NCI-H748 treated with DMSO at 0.1 percent for 48 hours (cell line): ENCODE data around the gene ZCCHC24.

ENCODE experiments used
- DNase-seq: peaks from one replicate; lab custom pipeline; 2025; lab: John Stamatoyannopoulos, UW

Gene ZCCHC24

DNA sequence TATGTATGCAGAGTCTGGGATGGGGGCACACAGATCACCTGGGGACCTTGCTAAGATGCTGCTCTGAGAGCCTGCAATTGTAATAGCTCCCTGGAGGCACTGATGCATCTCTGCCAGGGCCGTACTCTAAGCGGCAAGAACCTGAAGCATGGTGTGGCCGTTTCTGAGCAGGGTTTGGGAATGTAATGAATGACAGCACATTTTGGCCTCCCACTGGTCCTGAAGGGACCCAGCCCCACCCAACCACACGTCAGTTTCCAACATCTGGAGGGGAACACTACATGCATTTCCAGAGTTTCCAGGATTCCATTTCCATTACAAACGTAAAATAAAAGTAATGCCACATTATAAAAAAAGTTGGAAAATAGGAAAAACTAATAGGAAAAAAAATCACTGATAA, 14.0 kb downstream of the ZCCHC24 start:
- DNase-seq, result no peak

DNA sequence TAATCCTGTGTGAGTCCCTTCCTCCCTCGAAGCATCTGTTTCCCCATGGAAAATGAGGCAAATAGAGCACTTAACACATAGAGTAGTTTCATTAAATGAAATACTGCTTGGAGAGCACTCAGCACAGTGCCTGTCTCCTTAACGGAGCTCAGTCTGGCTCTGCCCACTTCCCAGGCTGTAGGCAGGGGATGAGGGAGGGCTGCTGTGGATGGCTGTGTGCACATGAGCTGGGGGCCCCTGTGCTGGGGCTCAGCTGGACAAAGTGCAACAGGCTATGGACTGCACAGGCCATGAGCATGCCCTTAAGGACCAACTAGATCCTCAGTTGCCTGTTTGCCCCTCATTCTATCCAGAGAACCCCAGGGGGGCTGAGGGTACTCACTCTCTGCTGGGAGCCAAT, 14.5 kb downstream of the ZCCHC24 start:
- DNase-seq, result no peak

DNA sequence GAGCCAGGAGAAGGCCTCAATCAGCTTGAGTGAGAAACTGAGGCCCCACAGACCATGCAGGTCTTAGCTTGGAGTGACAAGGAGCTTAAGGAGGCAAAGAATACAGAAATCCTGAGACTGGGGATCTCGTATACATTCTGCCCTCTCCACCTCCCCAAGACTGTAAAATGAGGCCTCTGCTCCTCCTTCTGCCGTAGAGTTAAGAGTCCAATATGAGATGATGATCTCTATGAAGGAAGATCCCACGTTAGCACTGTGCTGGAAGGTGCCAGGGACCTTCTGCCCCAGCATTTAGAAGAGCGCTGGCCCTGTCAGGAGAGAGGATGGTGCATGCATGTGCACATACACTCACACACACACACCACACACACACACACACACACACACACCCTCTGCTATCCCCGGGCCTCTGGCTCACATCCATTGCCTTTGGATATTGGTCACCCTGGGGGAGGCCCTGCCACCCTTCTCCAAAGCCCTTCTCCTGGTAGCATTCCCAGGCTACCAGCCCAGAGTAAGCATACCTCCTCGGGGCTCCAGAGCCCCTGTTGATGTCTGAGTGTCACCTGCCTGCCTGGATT, 15.0 kb downstream of the ZCCHC24 start:
- DNase-seq, result no peak

DNA sequence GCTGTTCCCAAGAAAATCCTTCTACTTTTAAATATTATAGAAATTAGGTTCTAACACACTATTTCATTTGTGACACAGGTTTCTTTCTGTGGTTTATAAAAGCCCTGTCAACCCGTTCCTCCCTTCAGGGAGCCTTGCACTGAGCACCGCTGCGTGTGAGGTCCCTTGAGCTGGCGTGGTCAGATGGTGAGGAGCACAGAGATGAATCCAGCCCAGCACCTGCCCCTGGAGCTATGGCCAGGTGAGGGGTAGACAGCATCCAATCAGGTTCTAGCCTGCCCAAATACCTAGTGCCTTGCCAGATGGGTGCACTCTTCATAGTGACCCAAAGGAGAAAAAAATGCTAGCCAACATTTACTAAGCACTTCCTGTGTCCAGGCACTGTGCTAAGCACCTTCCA, 15.7 kb downstream of the ZCCHC24 start:
- DNase-seq, result no peak

DNA sequence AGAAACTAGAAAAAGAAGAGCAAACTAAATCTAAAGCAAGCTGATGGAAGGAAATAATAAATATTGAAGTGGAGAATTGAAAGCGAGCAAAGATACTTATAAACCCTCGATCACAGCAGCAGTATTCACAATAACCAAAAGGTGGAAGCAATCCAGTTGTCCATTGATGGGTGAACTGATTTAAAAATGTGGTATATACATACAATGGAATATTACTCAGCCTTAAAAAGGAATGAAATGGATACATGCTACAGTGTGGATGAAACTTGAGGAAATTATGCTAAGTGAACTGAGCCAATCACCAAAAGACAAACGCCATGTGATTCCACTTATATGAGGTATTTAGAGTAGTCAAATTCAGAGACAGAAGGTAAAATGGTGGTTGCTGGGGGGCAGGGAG, 17.5 kb downstream of the ZCCHC24 start:
- DNase-seq, result no peak

DNA sequence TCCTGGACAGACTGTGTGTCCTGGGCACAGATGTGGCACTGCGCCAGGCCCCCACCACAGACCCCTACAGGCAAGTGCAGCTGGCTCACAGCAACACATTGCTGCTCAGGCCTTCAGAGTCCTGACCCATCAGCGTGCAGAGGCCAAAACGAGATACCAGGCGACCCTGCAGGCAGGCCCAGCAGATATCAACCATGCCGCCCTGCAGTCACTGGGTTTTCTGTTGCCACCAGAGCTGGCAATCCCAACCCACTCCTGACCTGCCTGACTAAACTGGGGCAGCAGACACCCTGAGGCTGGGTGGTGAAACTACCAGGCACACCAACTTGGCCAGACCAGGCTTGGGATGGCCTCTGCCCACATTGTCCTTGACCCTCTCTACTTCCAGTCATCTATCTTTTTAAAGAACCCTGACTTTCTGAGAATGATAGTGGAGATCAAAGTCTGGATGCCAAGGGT, 20.3 kb downstream of the ZCCHC24 start:
- DNase-seq, result no peak

DNA sequence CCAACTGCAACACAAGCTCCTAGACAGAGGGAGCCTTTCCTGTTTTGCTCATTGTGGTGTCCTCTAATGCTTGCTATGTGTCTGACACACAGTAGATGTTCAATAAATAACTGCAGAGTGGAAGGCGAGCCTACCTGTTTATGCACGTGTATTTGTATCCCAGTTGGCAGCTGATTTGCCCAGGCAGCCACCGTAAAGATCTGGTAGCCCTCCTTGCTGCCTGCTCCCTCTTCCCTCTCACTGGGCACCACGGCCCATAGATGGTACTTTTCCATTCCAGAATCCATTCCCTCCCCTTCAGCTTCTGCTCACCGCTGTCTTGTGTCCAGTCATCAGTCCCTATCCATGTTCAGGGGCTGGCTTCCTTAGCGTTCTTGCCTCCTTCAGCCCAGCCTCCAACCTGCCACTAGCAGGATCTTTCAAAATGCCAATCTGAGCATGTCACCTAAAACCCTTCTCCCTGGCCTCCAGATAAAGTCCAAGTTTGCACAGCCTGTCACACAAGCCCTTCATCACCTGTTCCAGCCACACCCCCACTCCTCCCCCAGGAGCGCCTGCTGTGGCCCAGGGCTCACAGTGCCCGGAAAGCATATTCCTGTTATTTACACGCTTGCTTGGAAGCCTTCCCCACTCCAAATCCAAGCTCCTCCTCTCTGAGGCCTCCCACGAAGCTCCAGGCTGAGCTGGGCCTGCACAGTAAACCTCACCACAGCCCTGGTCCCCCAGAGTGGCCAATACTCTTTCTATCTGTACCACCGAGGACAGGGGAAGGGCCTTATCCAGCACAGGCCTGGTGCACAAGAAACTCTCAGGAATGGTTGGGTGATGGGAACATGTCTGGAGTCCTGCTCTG, 21.0 kb downstream of the ZCCHC24 start:
- DNase-seq, result no peak

DNA sequence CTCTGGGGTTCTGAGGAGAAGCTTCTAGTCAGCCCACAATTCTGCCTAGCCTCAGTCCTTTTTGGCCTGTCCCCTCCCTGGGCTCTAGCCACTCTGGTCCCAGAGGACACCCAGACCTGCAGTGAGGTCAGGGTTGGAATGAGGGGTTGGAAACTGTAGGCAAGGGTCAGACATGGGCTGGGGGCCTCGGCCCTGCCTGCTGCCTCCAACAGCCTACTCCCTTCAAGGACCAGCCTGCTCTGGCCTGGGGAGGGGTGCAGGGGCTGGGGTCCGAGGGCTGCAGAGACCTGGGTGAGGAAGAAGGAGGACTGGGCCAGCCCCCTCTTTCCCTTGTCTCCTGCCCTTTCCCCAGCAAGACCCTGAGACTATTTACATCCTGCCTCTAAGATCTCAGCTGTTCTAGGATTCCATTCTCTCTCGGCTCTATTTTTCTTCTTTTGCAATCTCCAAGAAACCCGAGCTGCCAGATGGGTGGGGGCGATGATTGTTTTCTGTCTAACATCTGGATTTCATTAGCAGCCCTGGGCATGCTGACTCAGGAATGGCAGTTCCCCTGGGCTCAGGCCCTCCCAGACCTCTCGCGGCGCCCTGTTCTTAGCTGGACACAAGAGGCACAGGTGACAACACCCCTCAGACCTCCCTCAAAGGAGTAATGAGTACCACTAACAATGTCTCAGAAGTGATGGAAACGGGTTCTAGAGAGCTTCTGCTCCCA, 23.1 kb downstream of the ZCCHC24 start:
- DNase-seq, result no peak

DNA sequence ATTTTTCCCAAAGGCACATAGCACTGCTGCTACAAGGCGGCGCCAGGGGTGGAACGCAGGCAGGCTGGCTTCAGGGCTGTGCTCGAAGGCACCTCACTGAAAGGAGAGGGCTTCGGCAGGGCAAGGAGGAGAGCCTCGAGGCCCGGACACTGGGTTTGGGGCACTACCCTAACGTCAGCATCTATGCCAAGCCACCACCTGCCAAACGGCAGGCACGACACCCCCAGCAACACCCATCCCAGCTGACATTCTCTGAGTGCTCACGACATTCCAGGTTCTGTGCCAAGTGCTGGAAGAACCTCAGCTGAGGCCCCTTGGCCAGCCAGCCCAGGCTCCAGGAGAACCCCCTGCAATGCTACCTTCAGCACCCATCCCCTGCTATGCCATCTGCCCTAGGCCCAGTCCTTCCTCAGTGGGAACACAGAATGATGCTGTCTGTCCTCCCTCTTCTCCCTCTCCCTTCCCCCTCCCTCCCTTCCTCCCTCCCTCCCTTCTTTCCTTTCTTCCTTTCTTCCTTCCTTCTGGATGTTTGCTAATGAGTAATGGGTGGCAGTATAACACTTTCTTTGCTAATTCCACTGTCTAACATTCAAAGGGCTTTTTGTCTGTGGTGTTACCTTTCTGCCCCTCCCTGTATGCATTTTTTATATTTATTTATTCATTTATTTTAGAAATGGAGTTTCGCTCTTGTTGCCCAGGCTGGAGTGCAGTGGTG, 24.3 kb downstream of the ZCCHC24 start:
- no peak for DNase-seq

DNA sequence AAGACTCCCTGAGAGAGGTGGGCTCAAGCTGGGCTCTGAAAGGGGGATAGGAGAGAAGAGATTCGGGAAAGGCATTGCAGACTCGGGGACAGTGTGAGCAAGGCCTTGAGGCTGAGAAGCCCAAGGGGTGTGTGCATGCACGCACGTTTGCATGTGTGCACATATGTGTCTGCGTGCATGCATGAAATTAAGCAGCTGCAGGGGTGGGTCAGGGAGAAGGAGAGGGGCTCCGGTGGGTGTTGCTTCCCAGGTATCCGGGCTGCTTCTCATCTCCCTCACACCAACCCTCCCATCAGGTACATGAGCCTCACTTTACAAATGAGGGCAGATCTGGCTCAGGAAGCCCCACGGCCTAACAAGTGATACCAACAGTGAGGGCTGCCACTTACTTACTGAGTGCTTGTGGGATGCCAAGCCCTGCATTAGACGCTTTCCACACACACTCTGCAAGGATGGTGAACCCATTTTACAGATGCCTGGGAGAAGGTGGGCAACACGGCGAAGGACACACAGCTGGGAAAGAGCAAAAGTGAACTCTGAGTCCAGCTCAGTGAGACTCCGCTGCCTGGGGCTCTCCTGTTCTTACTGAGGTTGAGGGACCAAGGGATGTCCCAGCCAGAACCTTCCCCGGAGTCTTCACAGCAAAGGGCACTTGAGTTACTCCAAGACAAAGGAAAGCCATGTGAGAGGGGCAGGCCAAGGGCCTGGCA, 26.4 kb downstream of the ZCCHC24 start:
- no peak for DNase-seq

DNA sequence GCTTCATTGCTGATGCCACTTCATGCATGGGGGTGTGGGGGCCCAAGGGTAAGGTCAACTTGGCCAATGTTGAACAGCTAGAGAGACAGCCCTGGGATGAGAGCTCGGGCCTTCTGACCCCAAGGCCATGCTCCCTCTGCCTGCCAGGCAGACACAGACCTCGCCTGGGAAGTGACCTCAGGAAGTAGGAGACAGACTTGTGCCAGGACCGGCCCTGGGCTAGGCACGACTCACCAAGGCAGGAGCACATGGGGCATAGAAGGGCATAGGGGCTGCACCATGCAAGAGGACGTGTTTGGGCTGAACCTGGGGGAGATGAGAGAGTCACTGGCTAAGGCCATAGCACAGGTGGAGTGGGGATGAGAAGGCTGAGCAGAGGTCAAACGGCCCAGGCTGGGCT, 27.1 kb downstream of the ZCCHC24 start:
- DNase-seq, result no peak

DNA sequence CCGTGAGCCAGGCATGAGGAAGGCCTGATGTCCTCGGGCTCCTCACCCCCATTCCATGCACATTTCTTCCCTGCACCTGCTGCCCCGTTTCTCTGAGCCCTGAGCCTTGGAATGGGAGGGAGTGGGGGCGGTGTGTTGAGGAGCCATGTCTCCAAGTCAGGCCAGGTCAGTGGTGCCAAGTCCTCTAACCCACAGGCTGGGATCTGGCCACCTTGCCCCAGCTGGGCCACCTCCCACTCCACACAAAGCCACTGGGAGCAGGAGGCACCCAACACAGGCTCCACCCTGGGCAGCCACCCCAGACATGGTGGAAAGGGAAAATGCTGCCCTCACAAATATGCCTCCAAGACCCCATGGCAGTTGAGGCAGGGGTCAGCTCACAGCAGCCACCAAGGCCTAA, 27.7 kb downstream of the ZCCHC24 start:
- DNase-seq, result no peak

DNA sequence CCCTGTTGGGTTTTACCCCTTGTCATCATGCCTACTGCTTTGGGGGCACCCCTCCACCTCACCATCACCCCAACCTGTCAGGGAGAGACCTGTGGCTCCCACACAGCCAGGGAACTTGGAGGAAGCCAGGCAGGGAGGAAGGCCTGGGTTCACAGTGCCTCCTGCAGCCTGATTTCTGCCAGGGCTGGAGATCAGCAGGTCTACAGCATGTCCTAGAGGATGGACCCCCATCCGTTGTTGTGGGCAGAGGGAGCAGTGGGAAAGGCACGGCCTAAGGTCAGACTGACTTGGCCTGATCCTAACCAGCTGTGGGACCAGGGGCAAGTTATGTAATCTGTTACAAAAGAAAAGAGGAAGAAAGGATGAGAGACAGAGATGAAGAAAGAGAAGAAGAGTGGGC, 28.2 kb downstream of the ZCCHC24 start:
- no peak for DNase-seq

DNA sequence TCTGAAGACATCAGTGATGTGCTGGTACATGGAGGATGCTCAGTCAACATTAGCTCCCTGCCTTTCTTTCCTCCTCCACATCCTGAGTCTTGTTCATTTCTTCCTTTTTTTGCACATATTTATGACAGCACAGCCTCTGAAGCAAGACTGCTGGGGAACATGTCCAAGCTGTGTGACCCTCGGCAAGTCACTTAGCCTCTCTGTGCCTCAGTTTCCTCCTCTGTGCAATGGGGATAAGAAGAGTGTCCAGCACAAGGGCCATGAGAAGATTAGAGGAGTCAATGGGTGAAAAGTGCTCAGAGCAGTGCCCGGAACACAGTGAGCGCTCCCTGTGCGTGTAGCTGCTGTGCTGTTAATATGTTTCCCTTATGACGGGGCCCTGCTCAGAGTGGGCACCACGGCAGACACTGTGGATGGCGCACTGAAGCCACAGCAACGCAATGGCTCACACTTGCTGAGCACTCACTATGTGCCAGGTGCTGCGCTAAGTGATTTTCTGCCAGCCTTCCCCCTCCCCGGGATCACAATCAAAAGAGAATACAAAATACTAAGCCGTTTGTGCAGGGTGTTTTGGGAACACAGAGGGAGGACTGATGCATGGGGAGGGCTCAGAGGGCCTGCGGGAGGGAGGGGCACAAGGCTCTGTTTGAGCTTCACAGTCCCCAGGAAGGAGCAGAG, 28.7 kb downstream of the ZCCHC24 start:
- no peak for DNase-seq

DNA sequence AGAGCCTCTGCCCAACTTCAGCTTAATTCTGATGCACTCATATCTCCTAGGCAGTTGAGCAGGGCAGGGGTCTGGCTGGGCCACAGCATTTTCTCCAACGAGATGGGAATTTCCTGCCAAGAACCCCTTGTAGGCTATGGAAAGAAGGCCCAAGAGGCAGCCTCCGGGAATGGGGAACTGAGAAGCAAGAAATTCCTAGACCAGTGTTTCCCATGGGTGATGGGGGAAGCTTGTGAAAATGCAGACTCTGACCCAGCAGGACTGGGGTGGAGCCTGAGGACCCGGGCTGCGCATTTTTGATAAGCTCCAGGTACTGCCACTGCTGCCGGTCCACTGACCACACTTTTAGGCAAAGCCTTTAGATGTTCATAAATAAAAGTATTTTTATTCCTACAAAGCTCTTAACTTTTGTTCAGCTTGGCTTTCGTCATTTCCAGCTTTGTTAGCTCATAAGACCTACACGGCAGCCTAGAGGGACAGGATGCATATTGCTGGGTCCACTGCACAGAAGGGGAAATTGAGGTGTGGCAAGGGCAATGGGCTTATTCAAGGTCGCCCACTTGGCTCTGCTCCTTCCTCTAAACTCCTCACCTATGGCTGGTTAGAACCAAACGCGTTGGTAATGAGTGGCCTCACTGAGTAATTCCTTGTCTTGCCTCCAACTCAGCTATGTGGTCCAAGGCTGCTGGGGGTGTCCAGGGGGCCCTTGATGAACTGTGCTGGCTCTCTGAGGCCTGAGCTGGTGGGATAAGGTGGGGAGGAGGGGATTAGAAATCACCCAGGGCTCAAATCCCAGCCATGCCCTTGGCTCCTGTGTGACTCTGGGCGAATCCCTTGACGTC, 29.5 kb downstream of the ZCCHC24 start:
- no peak for DNase-seq

DNA sequence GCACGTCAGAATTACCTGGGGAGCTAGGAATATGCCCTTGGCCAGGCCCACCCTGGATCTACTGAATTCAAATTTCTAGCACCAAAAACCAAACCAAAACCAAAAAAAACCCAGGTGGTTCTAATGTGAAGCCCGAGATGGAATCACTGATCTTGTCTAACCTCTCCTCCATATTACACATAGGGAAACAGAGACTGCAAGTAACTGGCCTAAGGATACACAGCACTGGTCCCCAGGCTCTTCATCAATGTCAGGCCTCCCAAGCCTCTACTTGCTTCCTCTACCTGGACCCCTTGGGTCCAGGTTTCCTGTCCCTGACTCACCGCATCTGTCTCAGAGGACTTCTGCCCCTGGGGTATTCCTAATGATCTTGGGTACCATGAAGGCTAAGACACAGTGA, 30.7 kb downstream of the ZCCHC24 start:
- DNase-seq, result no peak

DNA sequence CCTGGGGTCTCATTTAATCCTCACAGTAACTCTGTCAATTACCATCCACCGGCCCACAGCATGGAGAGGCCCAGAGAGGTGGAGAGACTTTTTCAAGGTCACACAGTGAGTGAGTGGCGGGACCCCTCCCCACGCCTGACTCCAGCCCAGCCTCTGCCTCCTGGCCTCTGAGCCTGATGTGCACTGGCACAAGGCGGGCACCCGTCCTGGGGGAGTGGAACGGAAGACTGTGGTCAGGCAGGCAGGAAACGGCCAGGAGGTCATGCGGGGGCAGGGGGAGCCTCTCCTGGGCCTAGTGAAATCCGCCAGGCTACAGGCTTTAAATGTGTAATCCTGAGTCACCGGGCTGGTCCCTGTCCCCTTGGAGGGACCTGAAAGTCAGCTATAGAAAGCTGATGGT, 32.2 kb downstream of the ZCCHC24 start:
- no peak for DNase-seq

DNA sequence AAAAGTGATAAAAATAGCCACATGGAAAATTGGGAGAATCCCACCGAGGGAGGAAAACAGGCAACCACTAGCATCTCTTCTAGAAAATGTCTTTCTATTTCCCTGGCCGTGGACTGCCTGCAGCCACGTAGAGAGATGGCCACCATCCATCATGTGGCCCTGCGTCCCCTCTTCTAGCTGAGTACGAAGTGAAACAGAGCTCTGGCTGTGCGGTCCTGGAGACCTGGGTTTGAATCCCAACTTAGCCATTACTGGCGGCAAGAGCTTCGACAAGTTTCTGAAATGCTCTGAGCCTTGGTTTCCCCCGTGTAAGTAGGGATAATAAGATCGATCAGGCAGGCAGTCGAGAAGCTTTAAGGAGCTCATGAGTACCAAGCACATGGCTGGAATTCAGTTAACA, 32.9 kb downstream of the ZCCHC24 start:
- DNase-seq, result no peak

DNA sequence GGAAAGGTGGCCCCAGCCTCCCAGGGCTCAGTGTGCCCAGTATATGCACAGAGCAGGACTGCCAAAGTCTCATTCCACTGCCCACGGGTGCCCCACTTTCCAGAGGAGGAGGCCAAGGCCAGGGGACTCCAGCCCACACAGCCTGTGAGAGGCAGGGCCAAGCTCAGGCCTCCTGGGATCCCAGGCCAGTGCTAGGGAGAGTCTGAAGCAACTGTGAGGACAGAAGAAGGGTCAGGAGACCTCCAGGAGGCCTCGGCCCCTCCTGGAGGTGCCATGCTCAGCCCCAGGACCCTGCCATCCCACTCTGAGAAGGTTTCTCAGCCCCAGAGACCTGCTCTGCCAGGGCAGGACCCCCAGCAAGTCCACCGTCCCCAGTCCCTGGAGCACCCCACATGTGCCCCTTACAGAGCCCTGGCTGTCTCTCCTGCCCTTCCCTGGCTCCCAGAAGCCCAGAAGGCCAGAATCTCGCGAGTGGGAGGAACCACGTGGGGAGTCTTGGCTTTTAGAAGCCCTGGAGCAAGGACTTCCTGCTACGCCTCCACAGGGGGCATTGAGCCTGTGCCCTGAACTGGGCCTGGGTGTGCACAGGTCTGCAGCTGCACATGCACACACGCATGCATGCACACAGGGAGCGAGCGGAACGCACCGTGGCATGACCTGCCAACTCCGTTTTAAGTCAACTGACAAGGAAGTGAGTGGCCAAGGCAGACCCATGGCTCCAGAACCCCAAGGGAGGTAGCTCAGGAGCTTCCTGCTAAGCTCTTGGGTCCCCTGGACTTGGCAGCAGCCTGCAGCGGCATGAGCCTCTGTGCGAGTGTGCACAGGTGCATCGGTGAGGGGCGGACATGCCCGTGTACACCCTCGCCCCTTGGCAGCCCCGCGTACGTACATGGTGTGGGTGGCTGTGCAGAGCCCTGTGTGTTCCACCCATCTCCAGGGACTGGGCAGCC, 33.6 kb downstream of the ZCCHC24 start:
- DNase-seq, result no peak
